H1 (cell line): ENCODE data around the gene TK2. TPM values are rescaled to one million over a fixed set of nuclear protein-coding genes. Genes with fewer than 3 reads are reported as not detected.

Experiments used
- BCL11A ChIP-seq, 2 experiments: IDR thresholded peaks; one replicate each; pipeline ENCODE4 v1.6.1; 2011; ENCODE audit warnings: low read depth in 2 of 2, low read length in 2 of 2, mild to moderate bottlenecking in 2 of 2
- CEBPB ChIP-seq: IDR thresholded peaks from 2 replicates; pipeline ENCODE4 v1.6.1; 2012; ENCODE audit warnings: low read depth, low read length
- CHD2 ChIP-seq: IDR thresholded peaks from 2 replicates; pipeline ENCODE4 v1.6.1; 2012; ENCODE audit warnings: low read length, improper control_type of control experiment
- CHD7 ChIP-seq: fragments of 300-600 bp; sonication (generic); IDR thresholded peaks from 2 replicates; pipeline ENCODE4 v1.7.1; 2012; ENCODE audit warnings: low read length, moderate library complexity, mild to moderate bottlenecking, inconsistent platforms; ENCODE audit not compliant: insufficient replicate concordance
- GTF2F1 ChIP-seq: IDR thresholded peaks from 2 replicates; pipeline ENCODE4 v1.6.1; 2012; ENCODE audit warnings: low read depth, low read length, improper control_type of control experiment, borderline replicate concordance
- HDAC2 ChIP-seq, 2 experiments: fragments of 300-600 bp in 1 of 2; sonication (generic) in 1 of 2; IDR thresholded peaks; 2 replicates each; pipeline ENCODE4 v1.6.1; 2011 to 2012; ENCODE audit warnings: low read depth in 2 of 2, low read length in 2 of 2, mild to moderate bottlenecking in 2 of 2, moderate library complexity in 2 of 2, borderline replicate concordance in 1 of 2, inconsistent platforms in 1 of 2
- NANOG ChIP-seq: IDR thresholded peaks from 2 replicates; pipeline ENCODE4 v1.6.1; 2011; ENCODE audit warnings: low read length, low read depth, mild to moderate bottlenecking, inconsistent platforms; ENCODE audit not compliant: insufficient read depth, poor library complexity, severe bottlenecking
- POU5F1 ChIP-seq: IDR thresholded peaks from 2 replicates; pipeline ENCODE4 v1.6.1; 2011; ENCODE audit warnings: low read depth, mild to moderate bottlenecking, low read length, moderate library complexity
- RFX5 ChIP-seq: IDR thresholded peaks from 2 replicates; pipeline ENCODE4 v1.6.1; 2011; ENCODE audit warnings: low read depth, low read length, improper control_type of control experiment, borderline replicate concordance
- SIX5 ChIP-seq: IDR thresholded peaks from 2 replicates; pipeline ENCODE4 v1.6.1; 2011; ENCODE audit warnings: mild to moderate bottlenecking, low read depth, low read length
- SUZ12 ChIP-seq: fragments of 200-600 bp; sonication (generic); IDR thresholded peaks from 2 replicates; pipeline ENCODE4 v1.6.1; 2012; ENCODE audit warnings: mild to moderate bottlenecking, inconsistent platforms, low read length, moderate library complexity, mixed read lengths
- YY1 ChIP-seq: IDR thresholded peaks from 2 replicates; pipeline ENCODE4 v1.6.1; 2011; ENCODE audit warnings: low read depth, mild to moderate bottlenecking, low read length
- polyA plus RNA-seq, 7 experiments: library from polyadenylated mRNA; depleted of rRNA in 3 of 7; stranded (reverse) in 5 of 7; unstranded in 2 of 7; fragments of >200 nt in 5 of 7; fragments of 200-250 nt in 2 of 7; gene quantifications; 1 replicate in 5 of 7; 2 replicates in 1 of 7; 4 replicates in 1 of 7; pipeline versions ENCODE4 v1.2.1 to v1.2.3, GENCODE V29; 2011 to 2013; ENCODE audit warnings: missing spikeins in 2 of 7, mixed read lengths in 2 of 7
- total RNA-seq: library from RNA; stranded (reverse); fragmentation: NEBNext Ultra II Directional; extraction: Animal tissue kit (Norgen Biotek cat#: 25700); gene quantifications from 2 replicates; pipeline ENCODE4 v1.2.1, GENCODE V29; 2021

The TK2 gene
- total and polyA plus RNA-seq, 2 of the 8 experiments (the other 6 are each of a cell fraction or from before 2014, with no cell fraction given), result 2.7 to 3.6 TPM

GRCh38 chr16:66458853-66459252 lies 91.1 kb downstream of the TK2 start (continued):
- TF ChIP-seq CHD7, result no peak
- TF ChIP-seq CEBPB, result no peak
- no peak for TF ChIP-seq CHD2
- TF ChIP-seq RFX5, result no peak
- no peak for TF ChIP-seq NANOG
- no peak for TF ChIP-seq BCL11A (IDR thresholded peaks at IDR 0.05; ENCODE audit: low read depth in 2 of 2, low read length in 2 of 2)
- no peak for TF ChIP-seq POU5F1
- no peak for TF ChIP-seq SIX5
- no peak for TF ChIP-seq YY1
- TF ChIP-seq SUZ12, result no peak
- TF ChIP-seq GTF2F1, result no peak
- no peak for TF ChIP-seq HDAC2 (IDR thresholded peaks at IDR 0.05; ENCODE audit: borderline replicate concordance in 1 of 2, low read depth in 2 of 2, low read length in 2 of 2)
